ENCODE measurements around the gene ALK. TPM values are rescaled to one million over a fixed set of nuclear protein-coding genes. Genes with fewer than 3 reads are reported as not detected.

Gene ALK
- total RNA-seq, 1 donor from 2014 or later = 0.16 TPM

DNA sequence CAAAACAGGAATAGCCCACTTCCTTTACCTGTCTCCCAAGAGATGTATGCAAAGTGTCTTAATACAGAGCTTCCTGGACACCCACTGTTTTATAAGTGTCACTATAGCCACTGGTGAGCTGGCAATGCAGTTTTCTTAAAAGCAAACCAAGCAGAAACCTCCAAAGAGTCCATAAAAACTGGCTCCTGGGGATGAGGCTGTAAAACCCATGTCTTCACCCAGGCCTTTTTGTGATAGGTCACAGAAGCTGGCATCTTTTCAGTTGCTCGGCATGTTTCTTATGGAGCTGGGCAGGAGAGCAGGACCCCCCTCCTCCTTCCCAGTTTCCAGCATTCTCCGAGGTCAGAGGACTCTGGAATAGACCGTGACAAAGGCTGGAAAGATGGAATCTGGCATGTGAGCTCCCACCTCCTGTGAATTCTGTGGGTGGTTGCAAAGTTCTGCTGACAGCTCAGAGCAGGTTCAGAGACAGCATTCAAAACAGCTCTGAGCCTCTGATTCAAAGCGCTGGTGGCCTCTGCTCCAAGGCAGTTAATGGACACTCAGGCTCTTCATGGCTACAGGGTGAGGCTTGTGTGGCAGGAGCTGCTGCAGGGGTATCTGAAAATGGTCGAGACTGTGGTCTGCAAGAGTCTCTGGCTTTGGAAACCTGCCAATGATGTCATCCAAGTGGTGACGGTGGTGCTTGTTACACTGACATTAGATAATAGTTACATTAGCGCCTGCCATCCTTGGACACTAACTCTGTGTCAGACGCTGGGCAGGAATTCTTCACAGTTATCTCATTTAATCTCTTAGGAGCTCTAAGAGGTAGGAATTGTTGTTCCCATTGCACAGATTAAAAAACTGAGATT is 522.8 kb downstream of the ALK start:
- intact Hi-C loops (cut with DNase I) = no loop called here
- ATAC-seq (ENCODE audit: poor library complexity) (no peak), DNase-seq (no peak)

DNA sequence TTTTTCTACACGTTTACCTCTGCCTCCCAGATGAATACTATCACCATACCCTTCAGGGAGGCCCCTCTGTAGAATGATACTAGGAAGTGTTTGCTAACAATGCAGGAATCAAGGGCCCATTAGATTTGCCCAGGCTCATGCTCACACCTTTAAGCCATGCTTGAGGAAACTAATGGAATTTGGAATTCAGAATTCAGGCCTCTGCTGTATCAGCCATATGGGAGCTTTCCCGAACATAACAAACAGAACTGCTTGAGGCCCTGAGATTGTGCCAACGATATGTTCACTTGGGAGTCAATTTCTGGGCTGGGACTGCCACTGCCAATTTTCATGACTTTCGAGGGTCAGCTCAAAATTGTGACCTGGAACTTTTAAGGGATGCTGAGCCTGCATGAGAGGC is 523.7 kb downstream of the ALK start:
- ATAC-seq (ENCODE audit: poor library complexity) (no peak), DNase-seq (no peak)
- intact Hi-C loops (cut with DNase I) = no loop called here

DNA sequence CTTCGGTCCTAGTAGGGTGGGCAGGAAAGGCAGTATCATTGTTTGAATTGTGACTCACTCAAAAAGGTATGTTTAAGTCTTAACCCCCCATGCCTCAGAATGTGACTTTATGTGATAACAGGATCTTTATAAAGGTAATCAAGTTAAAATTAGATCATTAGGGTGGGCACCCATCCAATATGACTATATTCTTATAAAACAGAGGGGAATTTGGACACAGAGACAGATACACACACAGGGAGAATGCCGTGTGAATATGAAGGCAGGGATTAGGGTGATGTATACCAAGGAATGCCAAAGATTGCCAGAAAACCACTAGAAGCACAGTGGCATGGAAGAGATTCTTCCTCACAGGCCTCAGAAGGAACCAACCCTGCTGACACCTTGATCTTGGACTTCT is 524.3 kb downstream of the ALK start:
- DNase-seq (no peak), ATAC-seq (ENCODE audit: poor library complexity) (no peak)
- intact Hi-C loops (cut with DNase I) = no loop called here

DNA sequence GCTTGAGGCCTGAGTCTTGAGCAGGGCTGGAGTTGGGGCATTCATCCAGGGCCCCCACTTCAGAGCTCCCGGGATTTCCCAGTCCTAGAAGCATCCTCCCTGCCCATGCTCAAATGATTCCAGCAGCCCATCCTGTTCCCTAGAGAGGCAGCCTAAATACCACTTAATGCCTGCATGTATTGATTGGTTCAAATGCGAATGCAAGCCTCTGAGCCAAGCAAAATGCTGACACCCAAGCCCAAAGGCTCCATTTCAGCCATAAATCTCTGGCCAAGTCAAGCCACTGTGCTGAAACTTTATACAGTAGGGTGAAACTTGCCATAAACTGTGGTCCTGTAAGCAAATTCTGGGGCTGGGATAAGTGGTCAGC is 526.4 kb downstream of the ALK start:
- intact Hi-C loops (cut with DNase I) = no loop called here
- ATAC-seq (ENCODE audit: poor library complexity) (no peak), DNase-seq (no peak)

- DNase-seq (no peak), ATAC-seq (ENCODE audit: poor library complexity) (no peak)
Measured at GRCh38 chr2:29394311-29394980, 526.9 kb downstream of the ALK start.

DNA sequence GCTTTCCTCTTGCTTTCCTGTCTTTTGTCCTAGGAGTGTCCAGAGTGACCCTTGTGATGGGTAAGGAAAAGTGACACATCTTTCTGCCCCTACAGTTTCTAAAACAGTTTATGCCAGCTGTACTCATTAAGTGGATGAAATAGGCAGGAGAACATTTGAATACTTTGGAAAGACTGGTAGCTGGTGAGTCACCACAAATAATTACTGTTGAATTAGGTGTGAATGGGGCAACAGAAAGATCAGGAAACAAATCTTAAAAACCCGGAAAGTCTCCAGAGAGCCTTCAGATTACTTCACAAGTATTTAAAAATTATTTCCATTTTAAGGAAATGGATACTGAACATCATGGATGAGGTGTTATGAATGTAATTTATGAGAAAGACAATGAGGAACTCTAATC is 527.7 kb downstream of the ALK start:
- ATAC-seq (ENCODE audit: poor library complexity) = no peak
- intact Hi-C loops (cut with DNase I) = no loop called here

More at GRCh38 chr2:29394311-29394980, 526.9 kb downstream of the ALK start:
- intact Hi-C loops (cut with DNase I) = no loop called here

DNA sequence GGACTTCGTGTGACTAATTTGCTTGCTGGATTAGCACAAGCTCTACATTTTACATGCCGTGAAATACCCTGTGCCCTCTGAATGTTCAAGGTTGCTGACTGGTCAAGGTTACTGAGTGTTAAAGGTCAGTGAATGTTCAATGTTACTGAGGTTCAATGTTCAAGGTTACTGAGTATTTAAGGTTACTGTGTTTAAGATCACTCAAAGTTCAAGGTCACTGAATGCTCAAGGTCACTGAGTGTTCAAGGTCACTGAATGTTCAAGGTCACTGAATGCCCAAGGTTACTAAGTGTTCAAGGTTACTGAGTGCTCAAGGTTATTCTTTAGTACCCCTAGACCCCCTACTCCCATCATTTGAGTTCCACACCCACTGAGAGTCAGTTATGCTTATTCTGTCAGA is 528.6 kb downstream of the ALK start:
- ATAC-seq (ENCODE audit: poor library complexity) (no peak), DNase-seq (no peak)
- intact Hi-C loops (cut with DNase I) = no loop called here

More for the DNA sequence above, 527.7 kb downstream of the ALK start:
- no peak for DNase-seq

DNA sequence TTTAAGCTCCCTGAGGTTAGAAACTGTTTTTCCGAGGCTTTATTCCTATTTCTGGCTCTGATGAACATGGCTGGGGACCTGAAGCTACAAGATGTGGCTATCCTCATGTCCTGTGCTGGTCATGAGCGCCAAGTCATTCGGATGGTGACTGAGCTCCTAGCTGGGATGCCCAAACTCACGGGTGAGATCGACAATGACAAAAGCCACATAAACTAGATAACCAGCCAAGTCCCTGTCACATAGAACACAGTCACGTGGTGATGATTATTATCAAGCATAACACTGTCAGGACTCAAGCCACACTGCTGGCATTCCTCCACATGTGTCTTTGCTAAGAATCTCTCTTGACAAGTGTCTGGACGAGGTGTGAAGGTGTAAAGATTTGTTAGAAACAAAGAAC is 531.2 kb downstream of the ALK start:
- no peak for ATAC-seq (ENCODE audit: poor library complexity)
- no peak for DNase-seq
- intact Hi-C loops (cut with DNase I) = no loop called here

GRCh38 chr2:29389686-29390085 is 531.7 kb downstream of the ALK start:
- no peak for DNase-seq
- intact Hi-C loops (cut with DNase I) = no loop called here
- ATAC-seq (ENCODE audit: poor library complexity) = no peak

DNA sequence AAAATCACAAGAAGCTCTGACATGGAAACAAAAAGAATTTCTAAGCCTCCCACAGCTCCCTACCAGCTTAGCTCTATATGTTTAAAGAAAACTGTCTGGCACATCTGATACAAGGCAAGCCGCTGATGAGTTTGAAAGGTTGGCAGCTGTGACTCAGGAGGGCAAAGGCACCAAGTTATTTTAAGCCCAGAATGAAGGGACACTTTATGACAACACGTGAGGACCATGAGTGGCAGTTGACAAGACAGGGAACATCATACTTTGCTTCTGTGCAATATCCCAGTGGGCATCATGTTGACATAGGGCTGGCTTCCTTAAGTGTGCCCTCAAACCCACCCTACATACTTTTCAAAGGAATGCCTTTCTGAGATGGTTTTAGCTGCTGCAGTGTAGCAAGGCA is 533.3 kb downstream of the ALK start:
- ATAC-seq (ENCODE audit: poor library complexity) (peak; percentile 61), DNase-seq (no peak)
- intact Hi-C loops (cut with DNase I) = no loop called here

DNA sequence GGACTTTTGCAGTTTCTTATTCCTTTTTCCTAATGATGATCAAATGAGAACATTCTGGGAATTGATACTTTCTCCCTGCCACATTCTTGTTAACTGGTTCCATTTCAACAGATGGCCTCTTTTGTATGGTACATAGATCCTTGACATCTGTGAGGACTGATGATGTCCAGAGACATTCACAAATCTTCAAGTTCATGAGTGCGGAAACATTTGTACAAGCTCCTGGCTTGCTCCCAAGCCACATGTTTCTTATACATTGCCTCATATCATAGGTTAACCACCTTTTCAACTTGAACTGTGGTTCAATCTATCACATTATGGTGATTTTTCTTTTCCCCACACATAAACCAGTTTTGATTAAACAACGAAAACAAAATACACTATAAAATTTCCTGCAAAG is 538.9 kb downstream of the ALK start:
- ATAC-seq (ENCODE audit: poor library complexity) = no peak
- intact Hi-C loops (cut with DNase I) = no loop called here
- no peak for DNase-seq

DNA sequence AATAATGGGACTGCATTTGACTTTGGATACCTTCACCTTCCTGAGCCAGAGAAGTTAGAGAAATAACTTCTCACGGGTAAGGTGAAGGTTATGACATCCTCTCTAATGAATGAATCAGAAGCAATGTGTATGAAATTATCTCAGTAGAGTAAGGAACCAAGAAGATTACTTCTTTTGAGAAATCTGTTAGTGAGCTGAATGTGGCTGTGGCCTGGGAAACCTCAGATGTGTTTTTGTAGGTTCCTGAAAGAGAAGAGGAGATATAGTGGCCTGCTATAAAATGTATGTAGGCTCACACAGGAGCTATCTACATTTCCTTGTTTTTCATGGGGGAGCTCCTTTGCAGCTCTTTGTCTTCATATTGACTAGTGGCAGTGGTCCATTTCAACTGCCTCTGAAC is 543.6 kb downstream of the ALK start:
- no peak for DNase-seq
- intact Hi-C loops (cut with DNase I) = no loop called here
- no peak for ATAC-seq (ENCODE audit: poor library complexity)

GRCh38 chr2:29376541-29376940 is 544.8 kb downstream of the ALK start:
- DNase-seq = no peak
- intact Hi-C loops (cut with DNase I) = no loop called here
- no peak for ATAC-seq (ENCODE audit: poor library complexity)

DNA sequence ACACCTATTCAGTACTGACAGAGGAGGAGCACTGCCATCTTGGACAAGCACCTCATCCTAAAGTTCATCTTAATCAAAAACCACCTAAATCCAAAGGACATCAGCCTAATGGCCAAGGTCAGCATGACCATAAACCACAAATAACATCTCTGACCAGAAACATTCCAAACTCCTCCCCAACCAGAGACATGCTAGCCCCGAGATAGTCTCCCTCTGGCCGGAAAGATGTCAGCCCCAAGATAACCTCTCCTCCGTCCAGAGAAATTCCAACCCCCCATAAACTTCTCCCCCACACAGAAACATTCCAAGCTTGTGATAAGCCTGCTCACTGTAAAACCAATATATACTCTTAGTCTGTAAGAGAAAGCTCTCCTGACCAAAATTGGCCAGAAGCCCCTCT is 545.5 kb downstream of the ALK start:
- DNase-seq (no peak), ATAC-seq (ENCODE audit: poor library complexity) (no peak)
- intact Hi-C loops (cut with DNase I) = no loop called here

GRCh38 chr2:29374823-29375222 is 546.6 kb downstream of the ALK start:
- intact Hi-C loops (cut with DNase I) = no loop called here

DNA sequence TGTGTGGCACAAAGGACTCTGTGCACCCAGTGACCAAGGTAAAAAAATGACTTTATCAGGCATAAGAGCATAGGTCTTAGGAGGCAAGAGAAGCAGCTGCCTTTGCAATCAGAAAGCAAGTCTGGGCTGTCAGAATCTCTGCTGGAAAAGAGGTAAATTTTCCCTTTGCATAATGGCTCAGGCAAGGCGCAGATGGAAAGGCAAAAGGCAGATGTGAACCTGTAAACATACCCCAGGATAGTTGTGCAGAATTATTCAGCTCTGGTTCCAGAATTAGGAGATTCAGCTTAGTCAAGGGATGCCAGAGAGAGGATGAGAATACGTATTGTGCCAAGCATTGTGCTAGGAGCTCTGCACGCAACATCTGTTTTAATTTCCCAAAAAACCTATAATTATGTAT is 547.5 kb downstream of the ALK start:
- intact Hi-C loops (cut with DNase I) = no loop called here
- no peak for DNase-seq
- ATAC-seq (ENCODE audit: poor library complexity) = no peak

More at GRCh38 chr2:29374823-29375222, 546.6 kb downstream of the ALK start:
- ATAC-seq (ENCODE audit: poor library complexity) = no peak
- DNase-seq = no peak

GRCh38 chr2:29372185-29372584 is 549.2 kb downstream of the ALK start:
- intact Hi-C loops (cut with DNase I) = no loop called here
- no peak for ATAC-seq (ENCODE audit: poor library complexity)
- DNase-seq = no peak

GRCh38 chr2:29370581-29371125 is 550.7 kb downstream of the ALK start:
- DNase-seq (no peak), ATAC-seq (ENCODE audit: poor library complexity) (no peak)
- intact Hi-C loops (cut with DNase I) = no loop called here

DNA sequence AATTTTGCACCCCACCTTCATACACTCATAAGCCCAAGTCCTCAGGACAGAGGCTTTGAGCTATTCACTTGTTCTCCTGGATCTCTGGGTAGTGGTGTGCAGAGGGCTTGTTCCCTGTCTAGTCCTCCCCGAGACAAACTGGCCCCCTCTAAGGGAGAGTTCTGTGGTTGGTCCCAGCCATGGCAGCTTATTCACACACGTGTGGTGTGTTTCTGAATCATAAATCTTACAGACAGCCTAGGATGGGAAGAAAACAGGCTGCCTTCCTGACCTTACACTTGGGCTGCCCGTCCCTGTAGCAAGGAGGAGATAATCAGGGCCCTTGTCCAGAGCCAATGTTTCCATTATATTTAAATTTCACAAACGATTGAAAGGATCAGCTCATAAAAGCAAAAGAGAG is 551.2 kb downstream of the ALK start:
- DNase-seq = no peak
- intact Hi-C loops (cut with DNase I) = no loop called here
- no peak for ATAC-seq (ENCODE audit: poor library complexity)

GRCh38 chr2:29368659-29369040 is 552.7 kb downstream of the ALK start:
- DNase-seq (no peak), ATAC-seq (ENCODE audit: poor library complexity) (no peak)
- intact Hi-C loops (cut with DNase I) = no loop called here
